GM06990 (cell line): ENCODE data around the gene PRR19.

Source experiments
- DNase-seq: peaks from one replicate; pipeline ENCODE4 v3.0.0-alpha.2; 2011; ENCODE audit not compliant: insufficient read length; ENCODE audit errors: extremely low read depth
- H3K27me3 ChIP-seq: replicated peaks from 2 replicates; pipeline ENCODE4 v1.6.0; 2011; ENCODE audit warnings: low read length; ENCODE audit not compliant: control insufficient read depth, insufficient read depth
- H3K36me3 ChIP-seq: 2 replicates; pipeline ENCODE4 v1.5.1; 2011; ENCODE audit warnings: low read length; ENCODE audit not compliant: control insufficient read depth, insufficient read depth
- H3K4me3 ChIP-seq: replicated peaks from 2 replicates; pipeline ENCODE4 v1.5.1; 2011; ENCODE audit warnings: low read depth, mild to moderate bottlenecking, control low read depth, low read length
- CTCF ChIP-seq: IDR thresholded peaks from 2 replicates; pipeline ENCODE4 v1.5.1; 2011; ENCODE audit warnings: low read length, control low read depth, mild to moderate bottlenecking, inconsistent platforms; ENCODE audit not compliant: insufficient read depth, poor library complexity, severe bottlenecking

PRR19 gene

GRCh38 chr19:42301646-42302203 lies at the start of gene PRR19:
TSS of gene PRR19 (plus strand) at chr19:42302132. CDS start at chr19:42309585, 7,453 bp downstream.
- Histone ChIP-seq H3K27me3 (no peaks in the 10 kb centered on the region), H3K4me3 (peak within 1 kb of the TSS; percentile 66), H3K36me3 (peaks cover 3% of the 10 kb centered on the region)
- no peak for TF ChIP-seq CTCF
- no peak for DNase-seq

GRCh38 chr19:42252365-42253244 lies 49.3 kb upstream of the PRR19 start:
- peaks cover 2% of the 10 kb centered on the region for H3K36me3 ChIP-seq
- DNase-seq = peak; percentile 28
- TF ChIP-seq CTCF = no peak
- H3K4me3 ChIP-seq = peak overlapping the region; percentile 87
- no peaks in the 10 kb centered on the region for H3K27me3 ChIP-seq

- Histone ChIP-seq H3K27me3 (no peaks in the 10 kb centered on the region), H3K4me3 (peak overlapping the region; percentile 87), H3K36me3 (peaks cover 2% of the 10 kb centered on the region)
- peak; percentile 57 for DNase-seq
- no peak for TF ChIP-seq CTCF
Observed at GRCh38 chr19:42253245-42254088, 48.5 kb upstream of the PRR19 start.

GRCh38 chr19:42254089-42254849 lies 47.7 kb upstream of the PRR19 start:
- TF ChIP-seq CTCF = peak; percentile 0
- Histone ChIP-seq H3K27me3 (no peaks in the 10 kb centered on the region), H3K36me3 (peaks cover 2% of the 10 kb centered on the region), H3K4me3 (peak overlapping the region; percentile 87)
- peak; percentile 81 for DNase-seq
